Measurements from ENCODE around the gene ASAP2. TPM values are rescaled to one million over a fixed set of nuclear protein-coding genes. Genes with fewer than 3 reads are reported as not detected.

ASAP2 gene
- total and polyA plus RNA-seq, 9 of the 15 experiments (the other 6 are each of a cell fraction or from before 2014, with no cell fraction given): 0.06 to 4.3 (median 3.1) TPM

DNA sequence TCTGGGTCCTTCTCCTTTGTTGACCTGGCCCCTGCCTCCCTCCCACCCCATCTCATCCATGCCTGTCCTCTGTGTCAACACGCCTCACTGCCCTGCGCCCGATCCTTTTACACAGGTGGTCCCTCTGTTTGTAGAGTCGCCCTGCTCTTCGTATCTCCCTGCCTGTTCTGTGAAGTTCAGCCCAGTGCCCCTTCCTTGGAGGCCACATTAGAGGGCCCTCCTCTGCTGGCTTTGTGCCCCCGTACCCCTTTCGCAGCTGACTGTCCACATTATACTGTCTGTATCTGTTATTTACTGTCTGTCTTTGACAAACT is 25.5 kb downstream of the ASAP2 start:
- ChIA-PET POLR2A (interaction anchor here (2.8 kb wide), 1 partner anchor 7 kb away, joined by 9 read pairs; no protein-coding TSS in a partner anchor), CTCF (ENCODE audit: low intra/inter-chr PET ratio) (no interaction called here)
- Histone ChIP-seq H2AFZ (ENCODE audit: low read depth, low read length) (no peak overlapping the region), H3K4me2 (ENCODE audit: insufficient read depth, low read length) (no peak overlapping the region), H3K9me1 (ENCODE audit: control insufficient read depth, insufficient read depth, low read length) (no peaks in the 10 kb centered on the region), H3K9ac (ENCODE audit: insufficient read depth in 1 of 2, low read depth in 2 of 2, low read length in 2 of 2) (no peak overlapping the region), H4K20me1 (replicated peaks; ENCODE audit: control insufficient read depth, insufficient read depth, low read length) (peaks cover 17% of the 10 kb centered on the region), H3K79me2 (ENCODE audit: control insufficient read depth, insufficient read depth, low read length) (no peaks in the 10 kb centered on the region; the same call in 2 of the 3 replicates), H3K36me3 (ENCODE audit: control insufficient read depth, insufficient read depth, low read length) (no peaks in the 10 kb centered on the region), H3K4me3 (no peak overlapping the region), H3K9me3 (replicated peaks; ENCODE audit: control insufficient read depth, insufficient read depth, low read depth, low read length) (no peaks in the 10 kb centered on the region), H3K27ac (ENCODE audit: extremely low read depth, low read depth, low read length) (no peak overlapping the region), H3K27me3 (ENCODE audit: control insufficient read depth in 2 of 2, insufficient read depth in 2 of 2, low read length in 2 of 2) (peaks cover 6 to 41% of the 10 kb centered on the region in 2 experiments), H3K4me1 (replicated peaks in 1 of 2; ENCODE audit: control insufficient read depth in 2 of 2, insufficient read depth in 2 of 2, low read length in 2 of 2) (peaks cover 8 to 23% of the 10 kb centered on the region in 2 experiments)
- no peak for FAIRE-seq
- DNase-seq (ENCODE audit: extremely low read depth in 1 of 4, low spot score in 3 of 4): no peak
- in situ Hi-C loops (cut with MboI) (no loop called here), intact Hi-C loops (cut with micrococcal nuclease) (no loop called here)
- BruUV-seq (replicated peaks): no TSS peak
- 26% methylated on average over 7 of the region's 7 CpGs for WGBS (ENCODE audit: insufficient coverage, low coverage, missing lambda C conversion rate)
- no peak for ATAC-seq
- no peak for TF ChIP-seq PREB (CRISPR knock-in tag; IDR thresholded peaks at IDR 0.05)
- TF ChIP-seq, protein P1, sequence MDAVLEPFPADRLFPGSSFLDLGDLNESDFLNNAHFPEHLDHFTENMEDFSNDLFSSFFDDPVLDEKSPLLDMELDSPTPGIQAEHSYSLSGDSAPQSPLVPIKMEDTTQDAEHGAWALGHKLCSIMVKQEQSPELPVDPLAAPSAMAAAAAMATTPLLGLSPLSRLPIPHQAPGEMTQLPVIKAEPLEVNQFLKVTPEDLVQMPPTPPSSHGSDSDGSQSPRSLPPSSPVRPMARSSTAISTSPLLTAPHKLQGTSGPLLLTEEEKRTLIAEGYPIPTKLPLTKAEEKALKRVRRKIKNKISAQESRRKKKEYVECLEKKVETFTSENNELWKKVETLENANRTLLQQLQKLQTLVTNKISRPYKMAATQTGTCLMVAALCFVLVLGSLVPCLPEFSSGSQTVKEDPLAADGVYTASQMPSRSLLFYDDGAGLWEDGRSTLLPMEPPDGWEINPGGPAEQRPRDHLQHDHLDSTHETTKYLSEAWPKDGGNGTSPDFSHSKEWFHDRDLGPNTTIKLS (IDR thresholded peaks at IDR 0.05; ENCODE audit: borderline replicate concordance, low read depth): no peak
- no peak for TF ChIP-seq ZNF282 (CRISPR knock-in tag; IDR thresholded peaks at IDR 0.05)
- TF ChIP-seq MEF2D (tag; conservative IDR thresholded peaks at IDR 0.05; ENCODE audit: low read depth): no peak
- TF ChIP-seq, protein P2, sequence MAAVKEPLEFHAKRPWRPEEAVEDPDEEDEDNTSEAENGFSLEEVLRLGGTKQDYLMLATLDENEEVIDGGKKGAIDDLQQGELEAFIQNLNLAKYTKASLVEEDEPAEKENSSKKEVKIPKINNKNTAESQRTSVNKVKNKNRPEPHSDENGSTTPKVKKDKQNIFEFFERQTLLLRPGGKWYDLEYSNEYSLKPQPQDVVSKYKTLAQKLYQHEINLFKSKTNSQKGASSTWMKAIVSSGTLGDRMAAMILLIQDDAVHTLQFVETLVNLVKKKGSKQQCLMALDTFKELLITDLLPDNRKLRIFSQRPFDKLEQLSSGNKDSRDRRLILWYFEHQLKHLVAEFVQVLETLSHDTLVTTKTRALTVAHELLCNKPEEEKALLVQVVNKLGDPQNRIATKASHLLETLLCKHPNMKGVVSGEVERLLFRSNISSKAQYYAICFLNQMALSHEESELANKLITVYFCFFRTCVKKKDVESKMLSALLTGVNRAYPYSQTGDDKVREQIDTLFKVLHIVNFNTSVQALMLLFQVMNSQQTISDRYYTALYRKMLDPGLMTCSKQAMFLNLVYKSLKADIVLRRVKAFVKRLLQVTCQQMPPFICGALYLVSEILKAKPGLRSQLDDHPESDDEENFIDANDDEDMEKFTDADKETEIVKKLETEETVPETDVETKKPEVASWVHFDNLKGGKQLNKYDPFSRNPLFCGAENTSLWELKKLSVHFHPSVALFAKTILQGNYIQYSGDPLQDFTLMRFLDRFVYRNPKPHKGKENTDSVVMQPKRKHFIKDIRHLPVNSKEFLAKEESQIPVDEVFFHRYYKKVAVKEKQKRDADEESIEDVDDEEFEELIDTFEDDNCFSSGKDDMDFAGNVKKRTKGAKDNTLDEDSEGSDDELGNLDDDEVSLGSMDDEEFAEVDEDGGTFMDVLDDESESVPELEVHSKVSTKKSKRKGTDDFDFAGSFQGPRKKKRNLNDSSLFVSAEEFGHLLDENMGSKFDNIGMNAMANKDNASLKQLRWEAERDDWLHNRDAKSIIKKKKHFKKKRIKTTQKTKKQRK (IDR thresholded peaks at IDR 0.05; ENCODE audit: borderline replicate concordance, low read depth, low read length): no peak
- no peak for TF ChIP-seq LCOR (CRISPR knock-in tag; IDR thresholded peaks at IDR 0.05)
- no peak for TF ChIP-seq SUPT5H (IDR thresholded peaks at IDR 0.05)
- TF ChIP-seq, protein P3, sequence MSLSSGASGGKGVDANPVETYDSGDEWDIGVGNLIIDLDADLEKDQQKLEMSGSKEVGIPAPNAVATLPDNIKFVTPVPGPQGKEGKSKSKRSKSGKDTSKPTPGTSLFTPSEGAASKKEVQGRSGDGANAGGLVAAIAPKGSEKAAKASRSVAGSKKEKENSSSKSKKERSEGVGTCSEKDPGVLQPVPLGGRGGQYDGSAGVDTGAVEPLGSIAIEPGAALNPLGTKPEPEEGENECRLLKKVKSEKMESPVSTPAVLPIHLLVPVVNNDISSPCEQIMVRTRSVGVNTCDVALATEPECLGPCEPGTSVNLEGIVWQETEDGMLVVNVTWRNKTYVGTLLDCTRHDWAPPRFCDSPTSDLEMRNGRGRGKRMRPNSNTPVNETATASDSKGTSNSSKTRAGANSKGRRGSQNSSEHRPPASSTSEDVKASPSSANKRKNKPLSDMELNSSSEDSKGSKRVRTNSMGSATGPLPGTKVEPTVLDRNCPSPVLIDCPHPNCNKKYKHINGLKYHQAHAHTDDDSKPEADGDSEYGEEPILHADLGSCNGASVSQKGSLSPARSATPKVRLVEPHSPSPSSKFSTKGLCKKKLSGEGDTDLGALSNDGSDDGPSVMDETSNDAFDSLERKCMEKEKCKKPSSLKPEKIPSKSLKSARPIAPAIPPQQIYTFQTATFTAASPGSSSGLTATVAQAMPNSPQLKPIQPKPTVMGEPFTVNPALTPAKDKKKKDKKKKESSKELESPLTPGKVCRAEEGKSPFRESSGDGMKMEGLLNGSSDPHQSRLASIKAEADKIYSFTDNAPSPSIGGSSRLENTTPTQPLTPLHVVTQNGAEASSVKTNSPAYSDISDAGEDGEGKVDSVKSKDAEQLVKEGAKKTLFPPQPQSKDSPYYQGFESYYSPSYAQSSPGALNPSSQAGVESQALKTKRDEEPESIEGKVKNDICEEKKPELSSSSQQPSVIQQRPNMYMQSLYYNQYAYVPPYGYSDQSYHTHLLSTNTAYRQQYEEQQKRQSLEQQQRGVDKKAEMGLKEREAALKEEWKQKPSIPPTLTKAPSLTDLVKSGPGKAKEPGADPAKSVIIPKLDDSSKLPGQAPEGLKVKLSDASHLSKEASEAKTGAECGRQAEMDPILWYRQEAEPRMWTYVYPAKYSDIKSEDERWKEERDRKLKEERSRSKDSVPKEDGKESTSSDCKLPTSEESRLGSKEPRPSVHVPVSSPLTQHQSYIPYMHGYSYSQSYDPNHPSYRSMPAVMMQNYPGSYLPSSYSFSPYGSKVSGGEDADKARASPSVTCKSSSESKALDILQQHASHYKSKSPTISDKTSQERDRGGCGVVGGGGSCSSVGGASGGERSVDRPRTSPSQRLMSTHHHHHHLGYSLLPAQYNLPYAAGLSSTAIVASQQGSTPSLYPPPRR (CRISPR knock-in tag; IDR thresholded peaks at IDR 0.05; ENCODE audit: borderline replicate concordance): no peak
